ENCODE data around the gene BATF3. TPM values are rescaled to one million over a fixed set of nuclear protein-coding genes. Genes with fewer than 3 reads are reported as not detected.

Gene BATF3
- total RNA-seq, 1 experiment from 2014 or later: 2.1 TPM

DNA sequence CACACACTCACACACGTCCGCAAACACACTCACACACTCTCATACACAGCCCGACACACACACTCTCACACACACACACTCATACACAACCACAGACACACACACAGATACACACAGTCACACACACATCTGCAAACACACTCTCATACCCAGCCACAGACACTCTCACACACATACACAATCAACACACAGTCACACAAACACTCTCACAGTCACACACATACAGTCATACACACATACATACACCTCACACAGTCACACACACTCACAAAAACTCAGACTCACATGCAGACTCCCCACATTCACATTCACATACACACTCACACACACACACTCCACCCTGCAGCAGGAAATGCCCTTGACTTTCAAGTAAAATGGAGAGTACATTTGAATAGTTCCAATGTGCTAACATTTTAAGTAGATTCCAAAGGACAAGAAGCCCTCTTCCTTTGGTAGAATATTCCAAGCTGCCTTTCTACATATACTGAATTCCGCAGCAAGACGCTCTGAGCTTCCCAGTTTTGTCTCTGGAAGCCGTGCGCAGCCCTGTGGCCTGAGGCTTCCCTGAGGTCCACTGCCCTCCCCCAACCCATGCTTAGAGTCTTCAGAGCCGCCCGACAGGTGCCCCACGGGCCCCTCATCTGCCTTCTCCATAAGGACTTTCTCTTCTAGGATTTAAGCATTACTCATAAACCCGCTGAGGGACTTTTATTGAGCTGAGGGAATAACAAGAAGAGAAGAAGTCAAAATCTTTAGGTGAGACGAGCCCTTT, 9.7 kb downstream of the BATF3 start:
- Histone ChIP-seq H3K14ac (ENCODE audit: insufficient read depth, low read length) (no peak overlapping the region), H3K4ac (ENCODE audit: low read depth, low read length) (no peak overlapping the region), H3K27me3 (ENCODE audit: insufficient read depth, low read length) (no peaks in the 10 kb centered on the region), H3K9ac (ENCODE audit: extremely low read depth, insufficient read length, low read length) (no peak overlapping the region), H3K4me2 (ENCODE audit: insufficient read depth, insufficient read length, low read length) (no peak overlapping the region), H4K5ac (ENCODE audit: insufficient read length, low read depth, low read length) (no peak overlapping the region), H2BK120ac (ENCODE audit: low read depth, low read length, poor library complexity, severe bottlenecking) (no peak overlapping the region), H2AK5ac (ENCODE audit: insufficient read length, low read length) (no peak overlapping the region), H2BK20ac (ENCODE audit: low read depth, low read length, poor library complexity, severe bottlenecking) (no peak overlapping the region), H3K56ac (ENCODE audit: insufficient read length, low read depth, low read length) (peak overlapping the region; percentile 70), H4K91ac (ENCODE audit: insufficient read length, low read depth, low read length) (peak overlapping the region; percentile 2), H3K23ac (ENCODE audit: insufficient read length, low read depth, low read length) (no peak overlapping the region), H4K20me1 (ENCODE audit: control insufficient read depth, insufficient read depth, insufficient read length) (no peaks in the 10 kb centered on the region), H3K79me2 (ENCODE audit: insufficient read depth, low read length) (no peaks in the 10 kb centered on the region), H2BK15ac (ENCODE audit: low read depth, low read length) (no peak overlapping the region), H3K27ac (ENCODE audit: insufficient read length, low read depth, low read length) (no peak overlapping the region), H2BK5ac (ENCODE audit: insufficient read length, low read length) (no peak overlapping the region), H3K4me1 (ENCODE audit: insufficient read depth, low read length) (peaks cover 5% of the 10 kb centered on the region; the same call in 1 of the 2 replicates), H3K79me1 (ENCODE audit: insufficient read depth, low read depth, low read length, poor library complexity, severe bottlenecking) (no peaks in the 10 kb centered on the region), H3T11ph (ENCODE audit: low read length) (no peak overlapping the region), H4K8ac (replicated peaks; ENCODE audit: insufficient read length, low read depth, low read length) (no peak overlapping the region), H3K23me2 (ENCODE audit: insufficient read length, low read depth, low read length, poor library complexity, severe bottlenecking) (no peaks in the 10 kb centered on the region), H3K9me3 (ENCODE audit: control insufficient read depth, low read depth, low read length) (no peaks in the 10 kb centered on the region), H2AFZ (ENCODE audit: low read length) (no peak overlapping the region), H3K18ac (ENCODE audit: insufficient read length, low read depth, low read length) (peak overlapping the region; percentile 13), H2BK12ac (ENCODE audit: insufficient read length, low read depth, low read length) (no peak overlapping the region)
- no peak overlapping the region for H3K4me3 Mint-ChIP-seq
- TF ChIP-seq, protein P1, sequence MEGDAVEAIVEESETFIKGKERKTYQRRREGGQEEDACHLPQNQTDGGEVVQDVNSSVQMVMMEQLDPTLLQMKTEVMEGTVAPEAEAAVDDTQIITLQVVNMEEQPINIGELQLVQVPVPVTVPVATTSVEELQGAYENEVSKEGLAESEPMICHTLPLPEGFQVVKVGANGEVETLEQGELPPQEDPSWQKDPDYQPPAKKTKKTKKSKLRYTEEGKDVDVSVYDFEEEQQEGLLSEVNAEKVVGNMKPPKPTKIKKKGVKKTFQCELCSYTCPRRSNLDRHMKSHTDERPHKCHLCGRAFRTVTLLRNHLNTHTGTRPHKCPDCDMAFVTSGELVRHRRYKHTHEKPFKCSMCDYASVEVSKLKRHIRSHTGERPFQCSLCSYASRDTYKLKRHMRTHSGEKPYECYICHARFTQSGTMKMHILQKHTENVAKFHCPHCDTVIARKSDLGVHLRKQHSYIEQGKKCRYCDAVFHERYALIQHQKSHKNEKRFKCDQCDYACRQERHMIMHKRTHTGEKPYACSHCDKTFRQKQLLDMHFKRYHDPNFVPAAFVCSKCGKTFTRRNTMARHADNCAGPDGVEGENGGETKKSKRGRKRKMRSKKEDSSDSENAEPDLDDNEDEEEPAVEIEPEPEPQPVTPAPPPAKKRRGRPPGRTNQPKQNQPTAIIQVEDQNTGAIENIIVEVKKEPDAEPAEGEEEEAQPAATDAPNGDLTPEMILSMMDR (conservative IDR thresholded peaks at IDR 0.05): no peak
- 100% methylated on average over 3 of the region's 12 CpGs for WGBS (ENCODE audit: extremely low coverage, insufficient read length, low lambda C conversion rate)
- 0 out of 4 replicates have a peak, but pooled peaks cover 0 to 4% of the 10 kb centered on the region in 2 experiments for H3K4me1 Mint-ChIP-seq
- no peak for DNase-seq
- no peaks in the 10 kb centered on the region for H3K36me3 Mint-ChIP-seq (ENCODE audit: insufficient read depth in 1 of 3, low read depth in 3 of 3)
- no peak overlapping the region for H3K27ac Mint-ChIP-seq
- H3K9me3 Mint-ChIP-seq: no peaks in the 10 kb centered on the region
- peaks cover 20% of the 10 kb centered on the region for H3K27me3 Mint-ChIP-seq (ENCODE audit: low read depth)
